ENCODE measurements around the gene PTGDR2. TPM values are rescaled to one million over a fixed set of nuclear protein-coding genes. Genes with fewer than 3 reads are reported as not detected.
"Not testable (repeated sequence)": the region's sequence is repeated elsewhere in the genome, so short reads cannot be mapped to it uniquely, and the experiment has no call there.

The PTGDR2 gene
- total RNA-seq, 1 donor from 2014 or later: not detected

DNA sequence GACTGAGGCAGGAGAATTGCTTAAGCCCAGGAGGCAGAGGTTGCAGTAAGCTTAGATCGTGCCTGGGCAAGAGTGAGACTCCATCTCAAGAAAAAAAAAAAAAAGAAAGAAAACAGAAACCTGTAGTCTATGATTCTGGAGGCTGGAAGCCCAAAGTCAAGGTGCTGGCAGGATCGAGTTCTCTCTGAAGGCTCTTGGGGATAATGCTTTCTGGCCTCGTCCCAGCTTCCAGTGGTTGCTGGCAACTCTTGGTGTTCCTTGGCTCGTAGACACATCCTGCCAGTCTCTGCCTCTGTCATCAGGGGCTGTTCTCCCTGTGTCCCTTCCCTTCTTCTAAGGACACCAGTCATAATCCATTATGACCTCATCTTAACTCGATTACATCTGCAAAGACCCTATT is 30.6 kb downstream of the PTGDR2 start:
- Histone ChIP-seq H3K4me3 (ENCODE audit: low read depth, low read length) (no peak overlapping the region), H3K27me3 (ENCODE audit: control insufficient read depth, insufficient read depth, low read length) (peaks cover 9% of the 10 kb centered on the region), H3K36me3 (ENCODE audit: control insufficient read depth, insufficient read depth, low read length) (no peaks in the 10 kb centered on the region)
- no peak for DNase-seq (ENCODE audit: low read depth)
- TF ChIP-seq, protein P1, sequence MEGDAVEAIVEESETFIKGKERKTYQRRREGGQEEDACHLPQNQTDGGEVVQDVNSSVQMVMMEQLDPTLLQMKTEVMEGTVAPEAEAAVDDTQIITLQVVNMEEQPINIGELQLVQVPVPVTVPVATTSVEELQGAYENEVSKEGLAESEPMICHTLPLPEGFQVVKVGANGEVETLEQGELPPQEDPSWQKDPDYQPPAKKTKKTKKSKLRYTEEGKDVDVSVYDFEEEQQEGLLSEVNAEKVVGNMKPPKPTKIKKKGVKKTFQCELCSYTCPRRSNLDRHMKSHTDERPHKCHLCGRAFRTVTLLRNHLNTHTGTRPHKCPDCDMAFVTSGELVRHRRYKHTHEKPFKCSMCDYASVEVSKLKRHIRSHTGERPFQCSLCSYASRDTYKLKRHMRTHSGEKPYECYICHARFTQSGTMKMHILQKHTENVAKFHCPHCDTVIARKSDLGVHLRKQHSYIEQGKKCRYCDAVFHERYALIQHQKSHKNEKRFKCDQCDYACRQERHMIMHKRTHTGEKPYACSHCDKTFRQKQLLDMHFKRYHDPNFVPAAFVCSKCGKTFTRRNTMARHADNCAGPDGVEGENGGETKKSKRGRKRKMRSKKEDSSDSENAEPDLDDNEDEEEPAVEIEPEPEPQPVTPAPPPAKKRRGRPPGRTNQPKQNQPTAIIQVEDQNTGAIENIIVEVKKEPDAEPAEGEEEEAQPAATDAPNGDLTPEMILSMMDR (IDR thresholded peaks at IDR 0.05; ENCODE audit: insufficient read depth, low read length, poor library complexity, severe bottlenecking): no peak

DNA sequence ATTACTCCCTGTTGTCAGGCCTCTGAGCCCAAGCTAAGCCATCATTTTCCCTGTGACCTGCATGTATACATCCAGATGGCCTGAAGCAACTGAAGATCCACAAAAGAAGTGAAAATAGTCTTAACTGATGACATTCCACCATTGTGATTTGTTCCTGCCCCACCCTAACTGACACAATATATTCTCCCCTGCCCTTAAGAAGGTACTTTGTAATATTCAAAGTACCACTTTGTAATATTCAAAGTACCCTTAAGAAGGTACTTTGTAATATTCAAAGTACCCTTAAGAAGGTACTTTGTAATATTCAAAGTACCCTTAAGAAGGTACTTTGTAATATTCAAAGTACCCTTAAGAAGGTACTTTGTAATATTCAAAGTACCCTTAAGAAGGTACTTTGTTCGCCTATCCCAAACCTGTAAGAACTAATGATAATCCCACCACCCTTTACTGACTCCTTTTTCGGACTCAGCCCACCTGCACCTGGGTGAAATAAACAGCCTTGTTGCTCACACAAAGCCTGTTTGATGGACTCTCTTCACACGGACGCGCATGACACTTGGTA is 31.9 kb downstream of the PTGDR2 start:
- not testable (repeated sequence) for H3K4me3 ChIP-seq (ENCODE audit: low read depth, low read length); H3K27me3 ChIP-seq (ENCODE audit: control insufficient read depth, insufficient read depth, low read length); DNase-seq (ENCODE audit: low read depth); H3K36me3 ChIP-seq (ENCODE audit: control insufficient read depth, insufficient read depth, low read length)

DNA sequence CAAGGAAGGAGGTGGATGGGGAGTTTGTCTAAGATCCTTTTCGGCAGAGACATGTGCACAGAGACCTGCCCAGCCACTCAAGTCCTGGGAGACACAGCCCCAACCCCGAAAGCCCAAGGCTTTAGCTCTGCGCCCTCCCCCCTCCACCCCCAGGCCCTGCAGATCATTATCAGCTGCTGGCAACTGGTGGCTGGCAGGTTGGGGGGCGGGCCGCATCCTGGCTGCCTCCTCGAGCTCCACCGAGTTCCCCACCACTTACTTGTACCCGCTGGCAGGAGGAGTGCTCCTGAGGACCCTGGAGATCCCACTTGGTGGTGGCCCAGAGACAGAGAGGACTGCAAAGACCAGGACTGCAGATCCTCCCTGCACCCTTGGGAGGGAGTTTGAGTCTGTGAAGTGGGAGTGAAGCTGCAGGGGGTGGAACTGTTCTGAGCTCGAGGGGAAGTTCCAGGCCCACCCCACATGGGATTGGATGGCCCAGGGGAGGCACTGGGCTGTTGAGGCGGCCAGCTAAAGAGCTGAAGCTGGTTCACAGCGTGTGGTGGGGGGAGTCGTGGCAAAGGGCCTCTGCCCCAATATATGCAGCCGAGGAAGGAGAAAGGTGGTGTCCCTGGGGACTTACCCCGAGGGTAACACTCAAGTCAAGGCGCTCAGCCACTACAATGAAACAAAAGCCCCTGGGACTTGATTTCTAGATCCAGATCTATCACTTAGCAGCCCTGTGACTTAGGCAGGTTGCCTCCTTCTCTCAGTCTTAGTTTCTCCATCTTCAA is 33.7 kb downstream of the PTGDR2 start:
- Histone ChIP-seq H3K36me3 (ENCODE audit: control insufficient read depth, insufficient read depth, low read length) (no peaks in the 10 kb centered on the region), H3K4me3 (ENCODE audit: low read depth, low read length) (no peak overlapping the region), H3K27me3 (ENCODE audit: control insufficient read depth, insufficient read depth, low read length) (no peaks in the 10 kb centered on the region)
- DNase-seq (ENCODE audit: low read depth): no peak
- TF ChIP-seq, protein P1 (IDR thresholded peaks at IDR 0.05; ENCODE audit: insufficient read depth, low read length, poor library complexity, severe bottlenecking): no peak

DNA sequence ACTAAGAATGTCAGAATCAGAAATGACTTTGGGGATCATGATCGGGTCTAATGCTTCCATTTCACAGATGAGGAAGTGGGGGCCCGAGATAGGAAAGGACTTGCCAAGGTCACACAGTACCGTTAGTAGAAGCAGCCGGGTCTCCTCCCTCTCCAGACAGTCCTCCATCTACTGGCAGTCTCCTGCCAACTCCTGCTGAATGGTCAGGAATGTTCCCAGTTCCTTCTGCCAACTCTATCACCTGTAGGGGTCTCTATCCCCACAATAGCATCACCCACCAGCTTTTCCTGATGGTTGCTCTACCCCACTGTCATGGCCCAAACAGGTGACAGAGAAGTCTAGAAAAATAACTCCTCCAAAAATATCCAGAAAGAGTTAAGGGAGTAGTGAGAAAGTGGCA is 37.7 kb downstream of the PTGDR2 start:
- Histone ChIP-seq H3K36me3 (ENCODE audit: control insufficient read depth, insufficient read depth, low read length) (no peaks in the 10 kb centered on the region), H3K4me3 (ENCODE audit: low read depth, low read length) (no peak overlapping the region)
- TF ChIP-seq, protein P1 (IDR thresholded peaks at IDR 0.05; ENCODE audit: insufficient read depth, low read length, poor library complexity, severe bottlenecking): no peak

DNA sequence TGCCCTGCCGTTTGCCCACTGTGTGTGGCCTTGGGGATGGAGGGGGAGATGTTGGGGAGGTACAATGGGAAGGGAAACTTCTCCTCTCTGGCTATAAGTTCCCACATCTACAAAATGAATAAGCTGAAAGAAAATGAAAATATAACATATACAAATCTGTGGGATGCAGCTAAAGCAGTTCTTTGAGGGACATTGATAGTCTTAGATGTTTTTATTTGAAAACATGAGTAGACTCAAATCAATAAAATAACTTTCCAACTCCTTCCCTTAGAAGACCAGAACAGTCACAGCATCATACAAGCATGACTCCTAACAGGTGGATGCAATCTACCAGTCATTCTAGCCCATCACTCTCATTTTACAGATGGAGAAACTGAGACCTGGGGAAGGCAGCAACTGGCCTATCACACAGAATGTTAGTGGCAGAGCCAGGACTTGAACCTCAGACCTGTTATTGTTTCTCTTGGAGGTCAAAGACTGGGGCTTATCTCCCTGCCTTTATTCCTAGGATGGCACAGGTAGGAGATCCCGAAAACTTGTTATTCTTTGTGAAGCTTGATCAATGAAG is 39.1 kb downstream of the PTGDR2 start:
- no peak for DNase-seq (ENCODE audit: low read depth)
- TF ChIP-seq, protein P1 (IDR thresholded peaks at IDR 0.05; ENCODE audit: insufficient read depth, low read length, poor library complexity, severe bottlenecking): no peak
- Histone ChIP-seq H3K4me3 (ENCODE audit: low read depth, low read length) (no peak overlapping the region), H3K27me3 (ENCODE audit: control insufficient read depth, insufficient read depth, low read length) (no peaks in the 10 kb centered on the region), H3K36me3 (ENCODE audit: control insufficient read depth, insufficient read depth, low read length) (no peaks in the 10 kb centered on the region)

More for the DNA sequence above, 37.7 kb downstream of the PTGDR2 start:
- no peak for DNase-seq (ENCODE audit: low read depth)
- H3K27me3 ChIP-seq (ENCODE audit: control insufficient read depth, insufficient read depth, low read length): no peaks in the 10 kb centered on the region

DNA sequence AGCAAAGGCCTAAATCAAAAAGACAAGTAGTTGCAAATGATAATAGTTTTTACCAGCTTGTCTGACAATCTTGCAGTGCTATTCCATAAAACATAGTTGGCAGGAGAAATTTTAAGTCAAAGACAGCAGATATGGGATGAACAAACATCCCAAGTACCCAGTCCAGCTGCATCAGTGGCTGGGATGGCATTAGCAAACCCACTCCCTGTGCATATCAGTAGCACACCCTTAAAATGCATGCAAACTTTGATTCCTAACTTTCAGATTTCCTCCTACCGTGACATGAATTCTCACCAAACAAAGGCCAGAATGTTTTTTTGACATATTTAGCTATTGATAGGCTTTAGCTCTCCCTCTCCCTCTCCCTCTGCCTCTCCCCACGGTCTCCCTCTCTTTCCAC is 41.6 kb downstream of the PTGDR2 start:
- H3K4me3 ChIP-seq (ENCODE audit: low read depth, low read length): no peak overlapping the region
- H3K27me3 ChIP-seq (ENCODE audit: control insufficient read depth, insufficient read depth, low read length): no peaks in the 10 kb centered on the region
- TF ChIP-seq, protein P1 (IDR thresholded peaks at IDR 0.05; ENCODE audit: insufficient read depth, low read length, poor library complexity, severe bottlenecking): no peak

More for the DNA sequence above, 41.6 kb downstream of the PTGDR2 start:
- no peak for DNase-seq (ENCODE audit: low read depth)
- no peaks in the 10 kb centered on the region for H3K36me3 ChIP-seq (ENCODE audit: control insufficient read depth, insufficient read depth, low read length)
